Stimulated activated CD8-positive, alpha-beta memory T cell treated with anti-CD3 and anti-CD28 coated beads, Interleukin-2, amount 100 ng/mL, for 1 hour (primary cell): ENCODE measurements around the gene DYRK1A.

Experiments
- DNase-seq, 2 donors: peaks; one replicate each; pipeline ENCODE4 v3.0.0-alpha.2; 2020; ENCODE audit warnings: low read depth in 2 of 2

DYRK1A gene

GRCh38 chr21:37419228-37419906 is 52.8 kb downstream of the DYRK1A start:
- no peak for DNase-seq

GRCh38 chr21:37421306-37421705 is 54.7 kb downstream of the DYRK1A start:
- no peak for DNase-seq

DNA sequence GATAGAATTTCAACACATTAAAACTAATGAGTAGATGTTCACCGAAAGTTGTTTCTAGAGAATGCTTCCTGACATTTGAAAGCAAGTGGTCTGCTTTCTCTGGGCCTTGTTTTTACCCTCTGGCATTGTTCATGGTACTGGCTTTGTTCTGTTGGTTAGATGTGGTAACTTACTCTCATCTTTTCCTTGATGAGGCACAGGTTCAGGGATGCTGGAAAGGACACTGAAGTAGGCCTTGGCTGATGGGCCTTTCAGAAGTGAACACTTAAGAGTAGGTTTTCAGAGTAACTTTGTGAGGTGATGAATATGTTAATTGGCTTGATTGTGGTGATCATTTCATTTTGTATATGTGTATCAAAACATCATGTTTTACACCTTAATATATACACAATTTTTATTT is 55.8 kb downstream of the DYRK1A start:
- DNase-seq = no peak

DNA sequence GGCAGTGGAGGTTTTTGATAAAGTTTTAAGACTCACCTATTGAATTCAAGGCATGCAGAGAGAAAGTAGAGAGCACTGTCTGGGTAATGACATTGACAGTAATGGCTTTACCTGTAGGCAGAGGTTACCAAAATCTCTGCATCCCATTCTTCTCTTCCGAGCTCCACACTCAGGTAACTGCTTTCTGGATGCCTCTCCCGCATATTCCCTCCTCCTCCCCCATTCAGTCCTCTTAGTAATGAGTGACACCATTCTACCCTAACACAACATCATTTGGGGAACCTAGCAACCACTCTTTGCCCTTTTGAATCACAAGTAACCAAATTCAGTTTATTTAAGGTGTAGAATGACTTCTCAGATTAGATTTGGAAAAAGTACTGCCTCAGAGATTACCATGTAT is 56.5 kb downstream of the DYRK1A start:
- DNase-seq = no peak

GRCh38 chr21:37424396-37424795 is 57.8 kb downstream of the DYRK1A start:
- DNase-seq = no peak

GRCh38 chr21:37425001-37425400 is 58.4 kb downstream of the DYRK1A start:
- DNase-seq = no peak

- DNase-seq = no peak
Observed at GRCh38 chr21:37425684-37426083, 59.1 kb downstream of the DYRK1A start.

DNA sequence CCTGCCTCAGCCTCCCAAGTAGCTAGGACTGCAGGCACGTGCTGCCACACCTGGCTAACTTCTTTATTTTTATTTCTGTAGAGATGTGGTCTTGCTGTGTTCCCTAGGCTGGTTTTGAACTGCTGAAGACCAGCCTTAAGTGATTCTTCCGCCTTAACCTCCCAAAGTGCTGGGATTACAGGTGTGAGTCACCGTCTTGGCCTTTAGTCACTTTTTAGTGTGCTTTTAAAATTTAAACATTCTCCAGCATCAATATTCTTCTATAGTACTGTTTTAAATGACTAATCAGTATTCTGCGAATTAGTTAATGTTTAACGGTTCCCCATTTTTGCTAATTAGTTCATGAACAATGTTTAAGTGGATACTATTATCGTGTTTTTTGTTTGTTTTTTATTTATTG is 60.6 kb downstream of the DYRK1A start:
- no peak for DNase-seq

DNA sequence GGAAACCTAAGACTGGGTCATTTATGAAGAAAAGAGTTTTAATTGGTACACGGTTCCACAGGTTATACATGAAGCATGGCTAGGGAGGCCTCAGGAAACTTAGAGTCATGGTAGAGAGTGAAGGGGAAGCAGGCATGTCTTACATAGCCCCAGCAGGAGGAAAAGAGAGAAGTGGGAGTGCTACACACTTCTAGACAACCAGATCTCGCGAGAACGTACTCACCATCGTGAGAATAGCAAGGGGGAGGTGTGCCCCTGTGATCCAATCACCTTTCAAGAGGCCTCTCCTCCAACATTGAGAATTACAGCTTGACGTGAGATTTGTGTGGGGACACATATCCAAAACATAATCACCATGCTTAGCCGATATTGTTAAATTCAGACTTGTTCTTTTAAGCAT is 62.8 kb downstream of the DYRK1A start:
- no peak for DNase-seq

DNA sequence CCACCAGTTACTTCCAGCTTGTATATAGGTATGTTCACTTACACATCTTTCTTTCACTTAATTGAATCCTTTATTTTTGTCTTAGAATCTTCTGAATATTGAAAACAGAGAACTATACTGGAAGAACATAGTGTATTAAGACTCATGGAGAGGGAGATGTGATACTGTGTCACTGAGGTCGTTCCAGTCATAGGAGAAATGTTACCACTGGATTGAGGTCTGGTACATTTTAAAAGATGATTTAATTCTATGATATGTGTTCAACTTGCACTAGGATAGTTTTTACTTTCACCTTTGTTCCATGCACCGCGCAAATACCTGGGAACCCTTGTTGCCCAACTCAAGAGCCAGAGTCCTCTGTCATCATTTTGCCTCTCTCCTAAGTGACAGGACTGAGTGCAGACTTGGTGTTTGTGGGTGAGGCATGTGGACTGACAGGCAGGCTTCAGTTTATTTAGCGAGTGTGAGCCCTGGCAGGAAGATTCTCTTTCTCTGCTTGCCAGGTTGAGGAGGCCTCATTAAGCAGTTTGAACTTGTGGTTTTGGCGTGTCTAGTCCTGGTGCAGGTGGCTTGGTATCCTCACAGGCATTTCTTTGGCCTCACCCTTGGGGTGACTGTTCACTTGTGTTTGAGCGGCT is 63.7 kb downstream of the DYRK1A start:
- no peak for DNase-seq

DNA sequence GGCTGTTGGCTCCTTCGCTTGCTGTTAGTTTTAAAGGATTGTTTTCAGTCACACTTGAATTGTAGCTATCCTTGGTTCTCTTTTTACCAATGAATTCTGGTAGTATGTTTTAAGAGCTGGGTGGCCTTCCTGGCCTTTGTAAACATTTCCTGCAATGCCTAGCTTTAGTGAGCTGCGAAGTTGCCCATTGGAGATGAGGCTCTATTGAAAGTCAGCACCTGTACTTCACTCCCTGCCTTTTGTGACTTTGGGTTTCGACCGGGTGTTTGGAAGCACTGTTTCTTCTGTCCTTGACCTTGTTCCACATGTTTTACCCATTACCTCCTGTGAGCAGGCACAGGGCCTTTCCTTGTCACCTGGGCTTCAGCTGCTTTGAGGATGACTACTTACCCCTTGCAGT is 64.7 kb downstream of the DYRK1A start:
- no peak for DNase-seq

DNA sequence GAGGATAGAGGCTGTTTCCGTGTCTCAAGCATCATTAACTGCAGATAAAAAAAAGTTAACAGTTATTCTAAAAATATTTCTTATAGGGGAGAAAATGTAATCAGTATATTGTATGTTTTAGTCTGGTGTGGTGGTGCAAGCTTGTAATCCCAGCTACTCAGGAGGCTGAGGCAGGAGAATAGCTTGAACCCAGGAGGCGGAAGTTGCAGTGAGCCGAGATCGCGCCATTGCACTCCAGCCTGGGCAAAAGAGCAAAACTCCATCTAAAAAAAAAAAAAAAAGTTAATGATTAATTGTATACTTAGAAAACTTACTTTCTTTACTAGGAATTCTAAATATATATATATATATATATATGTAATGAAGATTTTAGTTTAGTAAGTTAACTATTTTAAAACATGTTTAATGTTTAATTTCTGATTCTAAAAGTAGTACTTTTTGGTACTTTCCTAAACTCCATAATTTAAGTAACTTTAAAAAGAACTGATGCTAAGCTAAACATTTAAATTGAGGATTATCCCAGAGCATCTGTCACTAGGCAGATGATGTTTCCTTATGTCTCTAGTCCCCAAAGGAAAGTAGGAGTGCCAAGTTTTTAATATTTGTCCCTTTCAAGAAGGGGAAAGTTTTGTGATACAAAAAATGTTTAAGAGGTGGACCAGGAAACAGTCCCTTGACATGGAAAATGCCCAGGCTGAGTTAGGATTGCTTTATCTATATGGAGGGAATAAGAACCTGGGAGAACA is 66.3 kb downstream of the DYRK1A start:
- no peak for DNase-seq

DNA sequence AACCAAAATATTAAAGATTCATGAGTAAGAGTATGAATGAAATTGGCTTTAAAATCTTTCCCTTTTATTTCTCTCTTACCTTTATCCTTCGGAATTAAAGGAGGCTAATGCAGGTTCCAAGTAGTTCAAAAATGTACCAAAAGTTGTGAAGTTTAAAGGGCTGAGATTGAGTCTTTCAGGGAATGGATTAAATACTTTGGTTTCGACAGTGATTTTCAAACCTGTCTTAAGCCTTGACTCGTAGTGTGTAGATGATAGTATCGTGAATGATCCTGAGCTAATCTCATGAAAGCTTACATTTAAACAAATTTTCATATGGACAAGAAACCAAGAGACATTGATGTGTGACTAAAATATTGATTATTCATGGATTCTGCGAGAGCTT is 66.9 kb downstream of the DYRK1A start:
- no peak for DNase-seq

- no peak for DNase-seq
Observed at GRCh38 chr21:37435120-37435519, 68.5 kb downstream of the DYRK1A start.

GRCh38 chr21:37435711-37436110 is 69.1 kb downstream of the DYRK1A start:
- DNase-seq = no peak

- no peak for DNase-seq
Observed at GRCh38 chr21:37436174-37436573, 69.6 kb downstream of the DYRK1A start.

DNA sequence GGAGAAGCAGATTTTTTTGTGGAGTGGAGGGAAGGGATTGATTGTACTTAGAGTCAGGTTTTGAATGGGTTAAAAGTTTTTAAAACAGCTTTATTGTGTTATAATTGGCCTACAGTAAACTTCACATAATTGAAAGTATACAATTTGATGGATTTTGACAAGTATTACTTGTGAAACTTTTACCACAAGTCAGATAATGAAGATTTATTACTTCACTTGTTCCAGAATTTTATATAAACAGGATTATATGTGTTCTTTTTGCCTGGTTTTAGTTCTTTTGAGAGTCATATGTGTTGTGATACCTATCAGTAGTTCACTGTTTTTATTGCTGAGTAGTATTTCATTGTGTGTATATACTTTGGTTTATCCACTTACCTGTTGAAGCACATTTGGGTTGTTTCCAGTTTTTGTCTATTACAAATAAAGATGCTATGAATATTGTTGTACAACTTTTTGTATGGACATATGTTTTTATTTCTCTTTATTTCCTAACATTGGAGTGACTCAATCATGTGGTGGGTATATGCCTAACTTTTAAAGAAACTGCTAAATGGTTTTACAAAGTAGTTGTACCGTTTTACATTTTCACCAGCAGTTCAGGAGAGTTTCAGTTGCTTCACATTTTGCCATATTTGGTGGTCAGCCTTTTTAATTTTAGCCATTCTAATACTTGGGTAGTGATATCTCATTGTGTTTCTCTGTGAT is 71.0 kb downstream of the DYRK1A start:
- DNase-seq = no peak

GRCh38 chr21:37443683-37444082 is 77.1 kb downstream of the DYRK1A start:
- DNase-seq = no peak

GRCh38 chr21:37445228-37445627 is 78.7 kb downstream of the DYRK1A start:
- DNase-seq = no peak

GRCh38 chr21:37446552-37446951 is 80.0 kb downstream of the DYRK1A start:
- DNase-seq = no peak

- DNase-seq = no peak
Observed at GRCh38 chr21:37447288-37447936, 80.8 kb downstream of the DYRK1A start.
